Brain microvascular endothelial cell (primary cell): ENCODE data around the gene NUTM2A.
"Not testable (repeated sequence)": the region's sequence is repeated elsewhere in the genome, so short reads cannot be mapped to it uniquely, and the experiment has no call there.

Experiments
- DNase-seq: peaks from one replicate; pipeline ENCODE4 v3.0.0-alpha.2; 2020
- H3K27ac ChIP-seq: fragments of 250-450 bp; sonication (Bioruptor Pico); 2 replicates; pipeline ENCODE4 v1.5.1; 2020; ENCODE audit warnings: mild to moderate bottlenecking, moderate library complexity
- H3K27me3 ChIP-seq: fragments of 250-450 bp; sonication (Bioruptor Pico); replicated peaks from 2 replicates; pipeline ENCODE4 v1.5.1; 2020; ENCODE audit warnings: mild to moderate bottlenecking
- H3K36me3 ChIP-seq: fragments of 250-450 bp; sonication (Bioruptor Pico); replicated peaks from 2 replicates; pipeline ENCODE4 v1.5.1; 2020; ENCODE audit warnings: mild to moderate bottlenecking
- H3K4me3 ChIP-seq: 2 replicates; pipeline ENCODE4 v1.5.1; 2011; ENCODE audit warnings: low read depth, mild to moderate bottlenecking, control low read depth, low read length, moderate library complexity
- in situ Hi-C: cut with HindIII; loops from 2 replicates; pipeline ENCODE4 v1.10.0; 2017; ENCODE audit warnings: low sequenced_read_pairs, low pct_ligation_motif_present

The NUTM2A gene

DNA sequence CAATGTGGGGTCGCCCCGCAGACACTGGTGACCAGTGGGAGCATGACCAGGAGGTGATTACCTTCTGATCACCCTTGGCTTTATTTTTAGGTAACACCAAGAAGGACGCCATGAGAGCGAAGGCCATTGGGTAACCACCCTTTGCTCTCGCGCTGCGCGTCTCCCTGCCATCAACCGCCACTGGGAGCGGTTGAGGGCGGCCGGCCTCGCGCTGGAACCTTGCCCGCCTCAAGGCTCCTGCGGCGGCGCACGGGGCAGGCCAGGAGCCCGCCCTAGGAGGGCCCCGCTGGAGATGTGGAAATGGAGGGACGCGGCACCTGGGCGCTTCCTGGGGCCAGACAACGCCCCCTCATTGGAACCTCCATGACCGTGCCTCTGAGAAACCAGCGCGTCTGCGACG is 2.5 kb upstream of the NUTM2A start:
- H3K27ac ChIP-seq, in situ Hi-C loops, DNase-seq, H3K4me3 ChIP-seq, H3K36me3 ChIP-seq, H3K27me3 ChIP-seq: not testable (repeated sequence)

- DNase-seq, H3K27me3 ChIP-seq, in situ Hi-C loops, H3K4me3 ChIP-seq, H3K36me3 ChIP-seq, H3K27ac ChIP-seq: not testable (repeated sequence)
Measured at GRCh38 chr10:87228247-87228646, 3.0 kb downstream of the NUTM2A start.

- H3K4me3 ChIP-seq, H3K27me3 ChIP-seq, H3K36me3 ChIP-seq, H3K27ac ChIP-seq, DNase-seq, in situ Hi-C loops: not testable (repeated sequence)
Measured at GRCh38 chr10:87229211-87229610, 4.0 kb downstream of the NUTM2A start.

DNA sequence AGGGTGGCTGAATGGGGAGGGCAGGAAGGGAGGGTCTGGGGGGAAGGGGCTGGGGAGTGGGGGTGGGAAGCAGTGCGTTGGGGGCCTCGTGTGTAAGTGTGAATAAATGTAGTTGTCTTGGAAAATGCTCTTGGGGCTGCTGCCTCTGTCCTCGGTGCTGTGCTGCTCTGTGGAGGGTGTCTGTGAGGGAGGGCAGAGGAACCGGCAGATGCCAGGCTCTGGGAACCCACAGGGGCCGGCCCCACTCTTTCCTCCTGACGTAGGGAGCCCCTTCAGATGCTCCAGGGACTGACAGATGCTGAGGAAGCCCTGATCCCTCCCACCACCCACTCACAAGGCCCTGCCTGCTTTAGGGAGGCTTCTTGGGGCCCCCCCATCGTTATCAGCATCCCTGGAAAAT is 9.6 kb downstream of the NUTM2A start:
- H3K27me3 ChIP-seq, H3K4me3 ChIP-seq, in situ Hi-C loops, H3K27ac ChIP-seq, H3K36me3 ChIP-seq, DNase-seq: not testable (repeated sequence)

DNA sequence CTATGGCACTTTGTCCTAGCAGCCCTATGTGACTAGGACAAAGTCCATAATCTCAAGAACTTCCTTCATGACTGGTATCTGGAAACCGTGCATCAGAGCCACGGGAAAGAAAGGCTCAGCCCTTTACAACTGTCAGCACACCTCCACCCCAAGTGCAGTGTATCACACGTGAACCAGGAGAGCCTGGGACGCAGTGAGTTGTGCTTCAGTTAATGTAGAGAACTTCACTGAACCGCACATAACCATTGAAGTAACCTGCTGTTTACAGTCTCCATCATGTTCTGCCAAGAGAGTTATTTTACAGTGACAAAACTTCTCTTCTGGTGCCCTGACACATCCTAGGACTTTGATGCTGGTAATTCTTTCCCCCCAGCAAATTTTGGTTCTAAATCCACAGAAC is 12.0 kb downstream of the NUTM2A start:
- H3K27ac ChIP-seq, H3K4me3 ChIP-seq, DNase-seq, H3K27me3 ChIP-seq, in situ Hi-C loops, H3K36me3 ChIP-seq: not testable (repeated sequence)

DNA sequence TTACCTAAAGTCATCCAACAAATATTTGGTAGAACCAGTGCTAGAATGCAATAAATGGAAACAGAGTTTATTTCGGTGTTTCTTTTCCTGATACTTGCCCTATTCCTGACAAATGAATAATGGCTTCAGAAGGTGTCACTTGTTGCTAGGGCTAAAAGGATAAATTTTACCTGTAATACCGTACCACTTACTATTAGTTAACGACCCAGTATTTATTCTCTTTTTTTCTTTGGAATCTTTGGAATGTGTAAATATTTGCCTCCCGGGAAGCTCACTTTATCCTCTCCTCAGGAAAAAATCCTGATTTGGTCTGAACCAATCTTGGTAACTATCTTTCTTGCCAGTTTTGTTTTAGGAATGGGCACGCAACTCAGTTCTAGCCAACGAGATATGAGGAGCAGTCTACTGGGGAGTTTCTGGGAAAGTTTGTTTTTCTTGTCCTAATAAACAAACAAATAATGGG is 14.1 kb downstream of the NUTM2A start:
- H3K27me3 ChIP-seq, DNase-seq, H3K27ac ChIP-seq, in situ Hi-C loops, H3K4me3 ChIP-seq, H3K36me3 ChIP-seq: not testable (repeated sequence)

- in situ Hi-C loops, H3K36me3 ChIP-seq, H3K27ac ChIP-seq, DNase-seq, H3K4me3 ChIP-seq, H3K27me3 ChIP-seq: not testable (repeated sequence)
Measured at GRCh38 chr10:87242192-87242591, 16.9 kb downstream of the NUTM2A start.

- H3K36me3 ChIP-seq, H3K27me3 ChIP-seq, in situ Hi-C loops, DNase-seq, H3K4me3 ChIP-seq, H3K27ac ChIP-seq: not testable (repeated sequence)
Measured at GRCh38 chr10:87247335-87247734, 22.1 kb downstream of the NUTM2A start.

DNA sequence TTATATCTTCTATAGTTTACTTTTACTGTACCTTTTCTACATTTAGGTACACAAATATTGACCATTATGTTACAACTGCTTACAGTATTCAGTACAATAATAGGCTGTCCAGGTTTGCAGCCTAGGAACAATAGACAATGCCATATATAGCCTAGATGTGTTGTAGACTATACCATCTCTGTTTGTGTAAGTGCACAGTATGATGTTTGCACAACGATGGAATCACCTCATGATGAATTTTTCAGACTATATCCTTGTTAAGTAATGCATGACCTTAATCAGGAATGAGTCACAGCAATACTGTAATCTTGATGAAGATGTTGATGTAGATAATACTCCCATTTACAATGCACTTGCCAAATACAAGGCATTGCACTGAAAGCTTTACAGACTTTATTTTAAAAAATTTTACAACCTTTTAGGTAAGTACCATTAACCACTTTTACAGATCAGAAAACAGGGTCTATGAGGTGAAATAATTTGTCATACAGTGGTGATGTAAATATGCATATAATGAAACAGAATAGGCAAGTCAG is 23.6 kb downstream of the NUTM2A start:
- H3K27ac ChIP-seq, DNase-seq, H3K36me3 ChIP-seq, H3K27me3 ChIP-seq, in situ Hi-C loops, H3K4me3 ChIP-seq: not testable (repeated sequence)

- H3K4me3 ChIP-seq, H3K27ac ChIP-seq, H3K36me3 ChIP-seq, H3K27me3 ChIP-seq, DNase-seq, in situ Hi-C loops: not testable (repeated sequence)
Measured at GRCh38 chr10:87280749-87281392, 55.6 kb downstream of the NUTM2A start.
